ENCODE results near the gene GAS5. TPM values are rescaled to one million over a fixed set of nuclear protein-coding genes. Genes with fewer than 3 reads are reported as not detected.

Gene GAS5
- total and polyA plus RNA-seq, 10 of the 15 experiments (the other 5 are each of a cell fraction or from before 2014, with no cell fraction given): 289 to 1,137 (median 699) TPM

- DNase-seq (ENCODE audit: low read depth, low spot score) (no peak), ATAC-seq (no peak), FAIRE-seq (no peak)
- Histone ChIP-seq H3K9ac (ENCODE audit: control insufficient read depth, insufficient read depth, low read length) (no peak overlapping the region), H3K27me3 (replicated peaks in 1 of 2; ENCODE audit: control insufficient read depth in 2 of 2, insufficient read depth in 2 of 2, low read length in 1 of 2) (no peaks in the 10 kb centered on the region), H2AFZ (ENCODE audit: control insufficient read depth, low read depth, low read length) (no peak overlapping the region), H3K9me3 (replicated peaks; ENCODE audit: control insufficient read depth, insufficient read depth, low read length) (no peaks in the 10 kb centered on the region), H3K4me3 (no peak overlapping the region), H3K4me2 (ENCODE audit: control insufficient read depth, insufficient read depth) (no peak overlapping the region), H3K79me2 (ENCODE audit: control insufficient read depth, insufficient read depth, low read length) (no peaks in the 10 kb centered on the region), H4K20me1 (ENCODE audit: control insufficient read depth, insufficient read depth) (no peaks in the 10 kb centered on the region), H3K27ac (ENCODE audit: control insufficient read depth, insufficient read depth) (no peak overlapping the region), H3K4me1 (ENCODE audit: control insufficient read depth, insufficient read depth, low read length) (no peaks in the 10 kb centered on the region), H3K36me3 (ENCODE audit: control insufficient read depth in 2 of 2, insufficient read depth in 2 of 2, low read length in 1 of 2) (peaks cover 0 to 2% of the 10 kb centered on the region in 2 experiments; a peak in 2 of 4 replicates)
- POLR2A ChIA-PET: interaction anchor here (0.6 to 1.1 kb wide), 2 partner anchors 13 to 348 kb away, joined by 3 read pairs; no protein-coding TSS in a partner anchor
- in situ Hi-C loops (cut with MboI): no loop called here
- intact Hi-C loops (cut with micrococcal nuclease; ENCODE audit: unreplicated experiment): no loop called here
- SMC1A ChIA-PET (ENCODE audit: uncharacterized antibody, unreplicated experiment): interaction anchor here (0.9 to 2.5 kb wide), 2 partner anchors 19 to 23 kb away, joined by 3 to 8 read pairs; no protein-coding TSS in a partner anchor
- no peak for TF ChIP-seq USF2 (IDR thresholded peaks at IDR 0.05; ENCODE audit: borderline replicate concordance, low read depth, low read length)
- TF ChIP-seq POLR2AphosphoS2 (IDR thresholded peaks at IDR 0.05; ENCODE audit: low read depth, low read length): no peak
- TF ChIP-seq POLR2AphosphoS5 (IDR thresholded peaks at IDR 0.05; ENCODE audit: low read length): no peak
- no peak for TF ChIP-seq ZNF217 (IDR thresholded peaks at IDR 0.05)
- TF ChIP-seq IKZF1 (conservative IDR thresholded peaks at IDR 0.05): no peak
- no peak for TF ChIP-seq CTCF (IDR thresholded peaks at IDR 0.05 in 2 of 3, conservative IDR thresholded peaks at IDR 0.05 in 1 of 3; ENCODE audit: control insufficient read depth in 2 of 3, extremely low read depth in 1 of 3, insufficient read depth in 1 of 3, low read depth in 3 of 3, low read length in 3 of 3)
- TF ChIP-seq ATF2 (IDR thresholded peaks at IDR 0.05; ENCODE audit: low read length): no peak
- TF ChIP-seq RELA (IDR thresholded peaks at IDR 0.05; ENCODE audit: borderline replicate concordance, partially characterized antibody): no peak
- no peak for TF ChIP-seq TBL1XR1 (IDR thresholded peaks at IDR 0.05; ENCODE audit: low read depth, low read length)
- no peak for TF ChIP-seq TARDBP (IDR thresholded peaks at IDR 0.05; ENCODE audit: borderline replicate concordance)
- no peak for TF ChIP-seq TCF3 (IDR thresholded peaks at IDR 0.05; ENCODE audit: borderline replicate concordance, insufficient read depth, low read depth, low read length)
- TF ChIP-seq IRF4 (IDR thresholded peaks at IDR 0.05; ENCODE audit: low read depth, low read length): no peak
- no peak for TF ChIP-seq GATAD2B (conservative IDR thresholded peaks at IDR 0.05; ENCODE audit: low read depth)
- no peak for TF ChIP-seq RFX5 (IDR thresholded peaks at IDR 0.05; ENCODE audit: low read depth, low read length)
- no peak for TF ChIP-seq YBX1 (IDR thresholded peaks at IDR 0.05)
- TF ChIP-seq MYC (IDR thresholded peaks at IDR 0.05; ENCODE audit: insufficient read depth, insufficient read length, insufficient replicate concordance, low read length, severe bottlenecking): no peak
- TF ChIP-seq BHLHE40 (IDR thresholded peaks at IDR 0.05; ENCODE audit: borderline replicate concordance in 1 of 2, low read depth in 2 of 2, low read length in 1 of 2): no peak
- no peak for TF ChIP-seq E2F4 (IDR thresholded peaks at IDR 0.05; ENCODE audit: low read depth, low read length)
- BruUV-seq (replicated peaks): no TSS peak
- CTCF ChIA-PET: interaction anchor here (0.7 to 1.2 kb wide), 4 partner anchors 8 to 49 kb away, joined by 3 to 4 read pairs (median 3); no protein-coding TSS in a partner anchor
- RAD21 ChIA-PET (ENCODE audit: unreplicated experiment): interaction anchor here (1.3 kb wide), 1 partner anchor 459 kb away, joined by 5 read pairs; no protein-coding TSS in a partner anchor
Measured at GRCh38 chr1:173888749-173889148, 21.0 kb upstream of the GAS5 start.

All from GM12878 (cell line).